IPS-18a (cell line): ENCODE data around the gene PTPRM.

Source experiments
- H3K27ac ChIP-seq: one replicate; pipeline ENCODE4 v1.5.1; 2013; ENCODE audit warnings: low read length
- H3K27me3 ChIP-seq: one replicate; pipeline ENCODE4 v1.6.1; 2013; ENCODE audit warnings: mild to moderate bottlenecking, low read length; ENCODE audit not compliant: control insufficient read depth, insufficient read depth
- H3K36me3 ChIP-seq: one replicate; pipeline ENCODE4 v1.6.1; 2013; ENCODE audit warnings: low read depth, low read length; ENCODE audit not compliant: control insufficient read depth
- H3K4me1 ChIP-seq: one replicate; pipeline ENCODE4 v1.6.1; 2013; ENCODE audit warnings: low read depth, low read length; ENCODE audit not compliant: control insufficient read depth
- H3K4me3 ChIP-seq: one replicate; pipeline ENCODE4 v1.5.1; 2013; ENCODE audit warnings: low read length
- H3K9ac ChIP-seq: one replicate; pipeline ENCODE4 v1.6.1; 2013; ENCODE audit warnings: mild to moderate bottlenecking, low read length, moderate library complexity
- H3K9me3 ChIP-seq: one replicate; pipeline ENCODE4 v1.6.1; 2013; ENCODE audit warnings: low read depth, low read length; ENCODE audit not compliant: control insufficient read depth

PTPRM gene

GRCh38 chr18:7601936-7602335 lies 34.8 kb downstream of the PTPRM start:
- Histone ChIP-seq H3K27me3 (no peaks in the 10 kb centered on the region), H3K4me1 (peaks cover 19% of the 10 kb centered on the region), H3K9me3 (no peaks in the 10 kb centered on the region), H3K27ac (no peak overlapping the region), H3K36me3 (no peaks in the 10 kb centered on the region), H3K4me3 (no peak overlapping the region), H3K9ac (no peak overlapping the region)

GRCh38 chr18:7603259-7604000 lies 36.3 kb downstream of the PTPRM start:
- H3K36me3 ChIP-seq: no peaks in the 10 kb centered on the region
- H3K4me1 ChIP-seq: peaks cover 19% of the 10 kb centered on the region
- no peaks in the 10 kb centered on the region for H3K27me3 ChIP-seq
- H3K9ac ChIP-seq: no peak overlapping the region
- no peak overlapping the region for H3K27ac ChIP-seq
- H3K4me3 ChIP-seq: no peak overlapping the region
- no peaks in the 10 kb centered on the region for H3K9me3 ChIP-seq

GRCh38 chr18:7604361-7604760 lies 37.2 kb downstream of the PTPRM start:
- H3K36me3 ChIP-seq: no peaks in the 10 kb centered on the region

GRCh38 chr18:7605705-7606104 lies 38.6 kb downstream of the PTPRM start:
- Histone ChIP-seq H3K4me1 (peaks cover 19% of the 10 kb centered on the region), H3K27me3 (no peaks in the 10 kb centered on the region), H3K36me3 (no peaks in the 10 kb centered on the region), H3K4me3 (no peak overlapping the region), H3K27ac (no peak overlapping the region), H3K9me3 (no peaks in the 10 kb centered on the region), H3K9ac (no peak overlapping the region)

More at GRCh38 chr18:7604361-7604760, 37.2 kb downstream of the PTPRM start:
- H3K4me3 ChIP-seq: no peak overlapping the region
- H3K4me1 ChIP-seq: peaks cover 19% of the 10 kb centered on the region
- no peaks in the 10 kb centered on the region for H3K27me3 ChIP-seq
- no peaks in the 10 kb centered on the region for H3K9me3 ChIP-seq
- no peak overlapping the region for H3K27ac ChIP-seq
- no peak overlapping the region for H3K9ac ChIP-seq

GRCh38 chr18:7607540-7608173 lies 40.5 kb downstream of the PTPRM start:
- no peak overlapping the region for H3K27ac ChIP-seq

GRCh38 chr18:7608174-7608550 lies 41.0 kb downstream of the PTPRM start:
- H3K4me1 ChIP-seq: peaks cover 16% of the 10 kb centered on the region
- H3K27me3 ChIP-seq: no peaks in the 10 kb centered on the region
- no peak overlapping the region for H3K4me3 ChIP-seq
- H3K27ac ChIP-seq: no peak overlapping the region
- H3K9me3 ChIP-seq: no peaks in the 10 kb centered on the region
- H3K9ac ChIP-seq: no peak overlapping the region
- H3K36me3 ChIP-seq: no peaks in the 10 kb centered on the region

More at GRCh38 chr18:7607540-7608173, 40.5 kb downstream of the PTPRM start:
- Histone ChIP-seq H3K36me3 (no peaks in the 10 kb centered on the region), H3K4me3 (no peak overlapping the region), H3K9ac (no peak overlapping the region), H3K27me3 (no peaks in the 10 kb centered on the region), H3K9me3 (no peaks in the 10 kb centered on the region), H3K4me1 (peaks cover 19% of the 10 kb centered on the region)

GRCh38 chr18:7608781-7609201 lies 41.7 kb downstream of the PTPRM start:
- H3K36me3 ChIP-seq: no peaks in the 10 kb centered on the region
- no peak overlapping the region for H3K27ac ChIP-seq
- H3K27me3 ChIP-seq: no peaks in the 10 kb centered on the region
- peaks cover 10% of the 10 kb centered on the region for H3K4me1 ChIP-seq
- no peaks in the 10 kb centered on the region for H3K9me3 ChIP-seq
- H3K9ac ChIP-seq: no peak overlapping the region
- H3K4me3 ChIP-seq: no peak overlapping the region

GRCh38 chr18:7609617-7610016 lies 42.5 kb downstream of the PTPRM start:
- Histone ChIP-seq H3K4me3 (no peak overlapping the region), H3K27ac (no peak overlapping the region), H3K36me3 (no peaks in the 10 kb centered on the region)

GRCh38 chr18:7614042-7614441 lies 46.9 kb downstream of the PTPRM start:
- Histone ChIP-seq H3K27ac (no peak overlapping the region), H3K9ac (no peak overlapping the region), H3K9me3 (no peaks in the 10 kb centered on the region), H3K4me1 (no peaks in the 10 kb centered on the region), H3K27me3 (no peaks in the 10 kb centered on the region), H3K4me3 (no peak overlapping the region), H3K36me3 (no peaks in the 10 kb centered on the region)

More at GRCh38 chr18:7609617-7610016, 42.5 kb downstream of the PTPRM start:
- Histone ChIP-seq H3K9ac (no peak overlapping the region), H3K4me1 (peaks cover 2% of the 10 kb centered on the region), H3K27me3 (no peaks in the 10 kb centered on the region), H3K9me3 (no peaks in the 10 kb centered on the region)

- Histone ChIP-seq H3K36me3 (no peaks in the 10 kb centered on the region), H3K4me1 (no peaks in the 10 kb centered on the region), H3K4me3 (no peak overlapping the region), H3K27me3 (no peaks in the 10 kb centered on the region), H3K27ac (no peak overlapping the region), H3K9ac (no peak overlapping the region), H3K9me3 (no peaks in the 10 kb centered on the region)
Observed at GRCh38 chr18:7615840-7616239, 48.7 kb downstream of the PTPRM start.

GRCh38 chr18:7616661-7617060 lies 49.5 kb downstream of the PTPRM start:
- Histone ChIP-seq H3K4me3 (no peak overlapping the region), H3K9ac (no peak overlapping the region), H3K27ac (no peak overlapping the region), H3K9me3 (no peaks in the 10 kb centered on the region), H3K36me3 (no peaks in the 10 kb centered on the region), H3K4me1 (no peaks in the 10 kb centered on the region), H3K27me3 (no peaks in the 10 kb centered on the region)
